ENCODE measurements around the gene TNFRSF21.

- TF ChIP-seq EGR1 (IDR thresholded peaks at IDR 0.05) (no peak), ZBTB7A (IDR thresholded peaks at IDR 0.05; ENCODE audit: low read depth) (no peak), TCF12 (IDR thresholded peaks at IDR 0.05; ENCODE audit: low read depth) (no peak), RAD21 (IDR thresholded peaks at IDR 0.05; ENCODE audit: low read depth) (no peak), NFIC (IDR thresholded peaks at IDR 0.05) (no peak), TEAD4 (IDR thresholded peaks at IDR 0.05) (no peak), FOXM1 (IDR thresholded peaks at IDR 0.05; ENCODE audit: borderline replicate concordance, low read depth) (no peak), CEBPB (IDR thresholded peaks at IDR 0.05) (no peak), CREB1 (IDR thresholded peaks at IDR 0.05; ENCODE audit: low read depth) (no peak), EP300 (IDR thresholded peaks at IDR 0.05; ENCODE audit: borderline replicate concordance) (no peak), TAF1 (IDR thresholded peaks at IDR 0.05; ENCODE audit: low read depth) (no peak), MAX (IDR thresholded peaks at IDR 0.05) (no peak)
- TF ChIP-seq, protein P1, sequence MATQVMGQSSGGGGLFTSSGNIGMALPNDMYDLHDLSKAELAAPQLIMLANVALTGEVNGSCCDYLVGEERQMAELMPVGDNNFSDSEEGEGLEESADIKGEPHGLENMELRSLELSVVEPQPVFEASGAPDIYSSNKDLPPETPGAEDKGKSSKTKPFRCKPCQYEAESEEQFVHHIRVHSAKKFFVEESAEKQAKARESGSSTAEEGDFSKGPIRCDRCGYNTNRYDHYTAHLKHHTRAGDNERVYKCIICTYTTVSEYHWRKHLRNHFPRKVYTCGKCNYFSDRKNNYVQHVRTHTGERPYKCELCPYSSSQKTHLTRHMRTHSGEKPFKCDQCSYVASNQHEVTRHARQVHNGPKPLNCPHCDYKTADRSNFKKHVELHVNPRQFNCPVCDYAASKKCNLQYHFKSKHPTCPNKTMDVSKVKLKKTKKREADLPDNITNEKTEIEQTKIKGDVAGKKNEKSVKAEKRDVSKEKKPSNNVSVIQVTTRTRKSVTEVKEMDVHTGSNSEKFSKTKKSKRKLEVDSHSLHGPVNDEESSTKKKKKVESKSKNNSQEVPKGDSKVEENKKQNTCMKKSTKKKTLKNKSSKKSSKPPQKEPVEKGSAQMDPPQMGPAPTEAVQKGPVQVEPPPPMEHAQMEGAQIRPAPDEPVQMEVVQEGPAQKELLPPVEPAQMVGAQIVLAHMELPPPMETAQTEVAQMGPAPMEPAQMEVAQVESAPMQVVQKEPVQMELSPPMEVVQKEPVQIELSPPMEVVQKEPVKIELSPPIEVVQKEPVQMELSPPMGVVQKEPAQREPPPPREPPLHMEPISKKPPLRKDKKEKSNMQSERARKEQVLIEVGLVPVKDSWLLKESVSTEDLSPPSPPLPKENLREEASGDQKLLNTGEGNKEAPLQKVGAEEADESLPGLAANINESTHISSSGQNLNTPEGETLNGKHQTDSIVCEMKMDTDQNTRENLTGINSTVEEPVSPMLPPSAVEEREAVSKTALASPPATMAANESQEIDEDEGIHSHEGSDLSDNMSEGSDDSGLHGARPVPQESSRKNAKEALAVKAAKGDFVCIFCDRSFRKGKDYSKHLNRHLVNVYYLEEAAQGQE (IDR thresholded peaks at IDR 0.05; ENCODE audit: low read depth) = no peak
Measured at GRCh38 chr6:47357827-47358226, 48.1 kb upstream of the TNFRSF21 start.

Data from Ishikawa (cell line).